NCI-H510A treated with DMSO at 0.1 percent for 48 hours (cell line): ENCODE results near the gene TENT5C.

Source experiments
- DNase-seq: peaks from one replicate; lab custom pipeline; 2025; lab: John Stamatoyannopoulos, UW

Gene TENT5C

DNA sequence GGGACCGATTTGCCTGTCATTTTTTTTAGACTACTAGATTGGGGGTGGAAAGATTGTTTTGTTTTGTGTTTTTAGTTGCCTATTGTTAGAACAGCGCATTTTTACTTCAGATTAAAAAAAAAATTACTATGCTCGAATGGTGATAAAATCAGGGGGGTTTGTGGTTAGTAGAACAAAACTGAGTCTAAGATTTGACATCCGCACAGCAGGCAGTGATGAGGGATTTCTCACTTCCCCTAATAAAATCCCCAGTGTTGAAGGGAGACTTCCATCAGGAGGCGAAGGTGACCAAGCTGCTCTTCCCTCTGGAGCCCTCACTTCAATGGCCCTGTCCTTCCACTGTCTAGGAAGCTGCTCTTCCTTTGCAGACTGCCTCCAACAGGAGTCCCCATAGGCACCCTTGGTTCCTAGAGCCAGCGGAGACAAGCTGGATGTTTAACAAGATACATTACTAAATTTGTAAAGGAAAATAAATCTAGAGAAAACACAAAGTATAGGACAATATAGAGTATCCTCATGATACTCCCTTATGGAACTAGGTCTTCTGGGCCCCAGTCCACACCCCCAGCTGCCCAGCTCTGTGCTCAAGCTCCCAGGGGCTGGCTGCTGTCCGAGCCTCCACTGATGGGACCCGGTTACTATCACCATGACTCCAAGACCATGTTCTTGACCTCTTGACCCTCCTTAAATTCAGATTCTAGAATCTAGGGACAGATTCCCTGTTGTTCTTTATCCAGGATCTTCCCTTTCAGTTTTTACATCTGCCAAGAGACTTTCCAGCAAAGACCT, 31.0 kb downstream of the TENT5C start:
- DNase-seq: no peak

DNA sequence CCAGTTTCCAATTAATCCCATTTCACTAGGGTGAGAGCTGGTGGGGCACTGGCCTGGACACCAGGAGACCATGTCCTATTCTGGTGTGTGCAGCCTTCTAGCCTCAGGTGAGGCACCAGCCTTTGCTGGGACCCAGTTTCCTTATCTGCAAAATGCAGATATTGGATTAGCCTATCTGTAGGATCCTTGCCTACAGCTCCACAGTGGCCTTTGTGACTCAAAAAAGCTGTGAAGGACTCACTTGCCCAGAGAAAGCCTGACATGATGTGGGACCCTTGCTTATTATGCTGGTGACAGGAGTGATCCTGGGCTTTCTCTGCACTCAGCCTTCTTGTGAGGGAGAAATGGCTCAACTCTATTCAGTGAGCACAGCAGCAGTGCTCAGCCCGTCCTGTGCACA, 32.3 kb downstream of the TENT5C start:
- DNase-seq: no peak

DNA sequence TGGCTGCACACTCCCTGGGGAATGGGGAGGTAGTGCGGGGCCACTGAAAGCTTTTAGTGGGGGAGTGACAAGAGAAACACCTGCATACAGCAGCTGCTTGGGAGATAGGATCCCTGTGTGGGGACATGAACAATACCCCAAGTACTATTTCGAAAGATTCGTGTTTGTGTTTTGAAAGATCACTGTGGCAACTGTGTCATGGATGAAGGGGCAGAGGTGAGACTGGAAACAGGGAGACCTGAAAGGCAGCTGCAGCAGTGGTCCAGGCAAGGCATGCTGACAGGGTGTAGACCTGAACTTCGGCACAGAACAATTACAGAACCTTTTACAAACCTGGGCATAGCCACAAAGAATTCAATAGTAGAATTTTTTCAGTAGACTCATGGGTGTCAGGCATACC, 32.9 kb downstream of the TENT5C start:
- DNase-seq: peak; percentile 8

DNA sequence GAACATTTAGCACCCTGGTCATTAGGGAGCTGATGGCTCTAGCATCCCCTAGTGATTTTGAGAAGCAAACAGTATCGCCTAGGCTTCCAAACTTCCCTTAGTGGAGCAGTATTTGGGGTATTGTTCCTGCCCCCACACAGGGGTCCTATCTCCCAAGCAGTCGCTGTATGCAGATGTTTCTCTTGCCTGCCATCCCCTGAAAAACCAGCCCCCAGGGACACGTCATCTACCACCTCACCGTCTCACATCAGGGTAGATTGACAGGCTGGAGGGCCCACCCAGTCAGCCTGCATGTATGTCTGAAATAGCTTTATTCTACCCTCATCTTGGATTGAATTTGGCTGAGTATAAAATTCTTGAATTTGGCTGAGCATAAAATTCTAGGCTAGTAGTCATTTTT, 33.9 kb downstream of the TENT5C start:
- no peak for DNase-seq

DNA sequence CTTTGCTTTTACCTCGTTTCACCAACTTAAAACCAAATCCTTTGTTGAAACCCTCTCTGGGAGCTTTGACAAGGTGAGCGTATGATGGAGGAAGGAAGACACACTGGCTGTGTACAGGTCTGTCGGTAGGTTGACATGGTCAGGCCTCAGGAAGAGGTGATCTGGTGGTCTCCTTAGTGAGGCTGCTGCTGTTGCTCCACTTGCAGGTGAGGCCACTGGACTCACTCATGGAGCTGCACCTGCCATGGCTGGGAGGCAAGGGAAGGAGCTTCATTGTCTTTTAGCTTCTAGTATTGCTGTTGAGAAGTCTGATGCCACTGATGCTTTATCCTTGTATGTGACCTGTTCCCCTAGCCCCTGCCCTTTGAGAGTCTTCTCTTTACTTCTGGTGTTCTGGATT, 35.7 kb downstream of the TENT5C start:
- no peak for DNase-seq

DNA sequence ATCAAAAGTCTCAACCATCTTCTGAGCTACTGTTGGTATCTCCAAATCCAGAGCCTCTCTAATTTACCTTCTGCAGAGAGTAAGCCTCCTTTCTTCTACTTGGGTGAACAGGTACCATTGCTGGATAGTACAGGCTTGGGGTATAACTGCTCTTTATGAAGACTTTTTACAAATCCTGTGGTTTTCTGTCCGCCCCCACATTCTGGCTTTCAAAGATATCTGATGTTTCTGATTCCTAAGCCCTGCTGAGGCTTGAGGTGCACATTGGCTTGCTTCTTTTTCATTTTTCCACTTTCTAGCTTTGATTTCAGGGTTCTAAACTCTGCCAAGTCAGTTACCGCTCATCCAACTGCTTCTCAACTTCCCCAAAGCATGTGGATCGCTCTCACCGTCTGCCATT, 37.1 kb downstream of the TENT5C start:
- no peak for DNase-seq

DNA sequence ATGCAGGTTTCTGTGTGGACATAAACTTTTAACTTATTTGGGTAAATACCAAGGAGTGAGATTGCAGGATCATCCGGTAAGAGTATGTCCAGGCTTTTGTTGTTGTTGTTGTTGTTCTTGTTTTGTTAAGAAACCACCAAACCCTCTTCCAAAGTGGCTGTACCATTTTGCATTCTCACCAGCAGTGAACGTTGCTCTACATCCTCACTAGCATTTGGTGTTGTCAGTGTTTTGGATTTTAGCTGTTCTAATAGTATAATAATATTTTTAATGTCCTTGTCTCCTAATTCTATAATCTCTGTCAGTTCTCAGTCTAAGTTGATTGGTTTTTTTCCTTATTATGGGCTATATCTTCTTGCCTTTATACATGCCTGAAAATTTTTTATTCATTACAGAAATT, 37.8 kb downstream of the TENT5C start:
- no peak for DNase-seq

DNA sequence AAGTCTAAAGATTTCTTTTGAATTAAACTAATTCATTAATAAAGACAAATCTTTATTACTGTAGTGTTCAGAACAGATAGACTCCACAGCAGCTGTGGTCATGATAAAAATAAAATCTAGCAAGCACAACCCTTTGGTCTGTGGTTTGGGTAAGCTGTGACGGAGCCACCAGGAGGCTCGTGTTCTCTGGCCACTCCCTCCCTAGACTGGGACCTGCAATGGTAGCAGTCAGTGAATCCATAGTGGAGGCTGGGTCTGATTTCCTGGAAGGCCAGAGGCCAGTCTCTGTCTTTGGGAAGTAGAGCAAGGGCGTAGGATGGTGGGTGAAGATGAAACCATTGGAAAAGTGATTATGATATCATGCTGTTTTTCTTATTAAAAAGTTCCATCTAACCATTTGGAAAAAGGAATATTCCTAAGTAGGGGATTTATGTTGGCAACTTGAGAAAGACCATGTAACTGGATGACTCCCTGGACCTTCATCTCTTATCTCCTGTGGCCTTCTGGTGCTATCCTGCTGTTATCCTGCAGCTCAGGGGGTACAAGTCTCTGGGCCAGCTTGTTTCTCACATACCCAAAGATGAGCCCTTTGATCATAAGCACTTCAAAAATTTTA, 39.0 kb downstream of the TENT5C start:
- no peak for DNase-seq

DNA sequence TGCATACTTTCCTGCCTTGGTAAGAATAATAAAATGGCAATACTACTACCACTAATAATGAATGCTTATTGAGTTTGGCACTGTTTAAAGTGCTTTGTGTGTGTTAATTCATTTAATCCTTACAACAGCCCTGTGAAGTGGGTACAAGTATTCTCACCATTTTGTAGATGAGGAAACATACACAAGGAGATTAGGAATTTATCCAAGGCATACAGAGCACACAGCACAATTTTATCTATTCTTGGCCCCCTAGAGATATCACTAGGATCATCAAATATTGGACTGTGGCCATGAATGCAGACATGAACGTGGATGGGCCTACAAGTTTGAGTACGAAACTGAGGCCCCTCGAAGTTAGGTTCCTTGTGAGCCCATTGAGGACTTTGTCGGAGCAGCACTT, 39.5 kb downstream of the TENT5C start:
- no peak for DNase-seq

DNA sequence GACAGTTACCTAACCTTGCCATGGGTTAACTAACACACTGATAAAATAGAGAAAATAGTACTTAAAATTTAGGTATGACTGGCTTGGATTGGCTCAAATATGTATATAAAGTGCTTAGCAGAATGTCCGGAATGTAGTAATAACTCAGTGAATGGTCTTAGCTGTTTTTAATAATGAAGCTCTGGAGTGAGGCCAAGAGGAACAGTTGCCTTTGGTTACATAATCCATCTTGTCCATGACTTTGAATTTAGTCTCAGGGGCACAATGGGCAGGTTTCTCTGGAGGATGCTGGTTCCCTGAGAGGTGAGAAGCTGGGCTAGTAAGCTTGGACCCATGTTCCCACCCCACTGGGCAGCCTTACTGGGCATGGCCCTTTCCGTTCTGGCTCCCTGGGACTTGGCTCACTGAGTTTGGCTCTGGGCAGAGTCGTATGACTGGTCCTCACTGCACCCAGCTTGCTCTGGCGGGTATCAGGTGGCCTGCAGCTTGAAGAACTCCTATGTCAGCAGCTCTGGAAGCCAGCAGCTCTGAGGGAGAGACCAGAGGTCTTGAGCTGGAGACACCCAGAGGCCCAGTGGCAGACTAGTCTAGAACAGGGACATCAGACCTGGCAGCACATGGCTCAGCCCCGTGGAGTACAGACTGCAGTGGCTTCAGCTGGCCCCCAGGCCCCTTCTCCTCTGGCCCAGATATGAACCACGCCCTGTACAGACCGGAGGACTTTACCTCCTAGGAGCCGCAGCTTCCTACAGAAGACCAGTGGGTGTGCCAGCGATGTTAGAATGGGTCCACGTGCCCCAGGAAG, 40.4 kb downstream of the TENT5C start:
- no peak for DNase-seq

DNA sequence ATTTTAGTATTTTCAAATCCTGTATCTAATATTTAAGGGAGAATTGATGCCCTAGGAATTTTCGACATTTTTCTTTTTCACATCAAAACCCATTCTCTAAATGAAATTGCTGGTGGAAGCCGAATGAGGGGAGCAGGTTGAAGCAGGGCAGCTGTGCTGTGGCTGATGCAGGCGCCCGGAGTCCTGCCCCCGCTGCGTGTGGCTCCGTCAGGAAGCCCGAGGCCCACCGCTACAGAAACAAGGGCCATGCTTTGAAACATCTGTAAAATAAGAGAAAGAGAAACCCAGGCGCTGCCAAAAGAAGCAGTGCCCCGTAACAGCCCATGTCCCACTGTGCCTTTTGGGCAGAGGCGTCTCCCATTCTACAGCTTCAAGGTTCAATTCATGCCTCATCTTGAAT, 41.1 kb downstream of the TENT5C start:
- no peak for DNase-seq

DNA sequence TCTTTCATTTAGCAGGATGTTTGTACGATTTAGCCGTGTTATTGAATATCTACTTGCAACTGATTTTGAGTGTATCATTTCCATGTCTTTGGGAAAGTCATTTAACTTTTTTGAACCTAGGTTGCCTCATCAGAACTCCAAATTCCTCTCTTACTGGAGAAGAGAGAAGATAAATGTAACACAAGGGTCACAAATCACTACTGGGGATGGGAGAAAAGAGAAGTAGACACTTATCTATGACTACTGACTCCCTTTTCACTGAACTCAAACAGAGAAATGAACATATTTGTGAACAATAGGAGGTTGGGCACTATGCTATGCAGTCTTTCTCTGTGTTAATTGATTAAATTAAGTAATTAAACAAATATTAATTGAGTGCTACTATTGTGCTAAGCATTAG, 42.2 kb downstream of the TENT5C start:
- DNase-seq: no peak

DNA sequence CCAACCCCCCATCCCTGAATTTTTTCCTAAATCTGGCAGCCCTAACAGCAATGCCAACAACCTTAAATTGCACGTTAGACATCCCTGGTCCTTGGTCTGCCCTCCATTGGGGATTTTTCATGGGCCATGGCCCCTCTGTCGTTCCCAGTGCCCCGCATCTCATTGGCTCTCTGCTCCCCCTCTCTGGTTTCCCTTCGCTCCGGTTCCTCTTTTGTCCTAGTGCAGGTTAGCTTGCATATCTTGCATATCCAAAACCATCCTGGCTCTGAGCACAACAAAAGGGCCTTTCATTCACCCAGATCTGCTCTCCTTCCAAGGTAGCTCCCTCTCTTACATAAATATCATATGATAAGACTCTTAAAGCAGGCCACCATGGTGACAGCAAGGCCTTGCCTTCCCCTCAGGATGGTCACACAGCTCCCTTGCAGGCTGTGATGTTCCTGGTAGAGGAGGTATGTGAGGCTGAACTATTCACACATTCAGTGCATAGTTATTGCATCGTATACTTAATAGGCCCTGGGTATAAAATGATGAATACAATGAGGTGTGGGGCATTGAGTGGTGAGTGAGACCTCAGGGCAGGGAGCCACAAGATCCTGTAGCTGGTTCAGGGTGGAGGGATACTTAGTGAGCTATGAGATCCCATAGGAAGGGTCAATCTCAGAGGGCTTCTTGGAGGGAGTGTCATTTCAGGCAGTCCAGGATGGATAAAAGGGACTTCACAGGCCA, 45.2 kb downstream of the TENT5C start:
- no peak for DNase-seq

DNA sequence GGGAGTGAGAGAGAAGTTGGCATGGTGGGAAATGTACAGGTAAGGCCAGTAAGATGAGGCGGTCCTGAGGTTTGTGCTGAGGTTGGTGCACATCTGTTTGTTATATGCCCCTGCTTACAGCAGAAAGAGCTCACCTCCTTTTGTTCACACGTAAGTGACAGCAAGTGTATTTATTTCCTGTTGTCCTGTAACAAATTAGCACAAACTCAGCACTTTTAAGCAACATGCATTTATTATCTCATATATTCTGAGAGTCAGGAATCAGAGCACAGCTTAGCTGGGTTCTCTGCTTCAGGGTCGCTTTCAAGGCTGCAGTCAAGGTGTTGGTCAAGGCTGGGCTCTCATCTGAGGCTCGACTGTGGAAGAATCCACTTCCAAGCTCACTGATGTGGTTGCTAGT, 45.8 kb downstream of the TENT5C start:
- DNase-seq: no peak

DNA sequence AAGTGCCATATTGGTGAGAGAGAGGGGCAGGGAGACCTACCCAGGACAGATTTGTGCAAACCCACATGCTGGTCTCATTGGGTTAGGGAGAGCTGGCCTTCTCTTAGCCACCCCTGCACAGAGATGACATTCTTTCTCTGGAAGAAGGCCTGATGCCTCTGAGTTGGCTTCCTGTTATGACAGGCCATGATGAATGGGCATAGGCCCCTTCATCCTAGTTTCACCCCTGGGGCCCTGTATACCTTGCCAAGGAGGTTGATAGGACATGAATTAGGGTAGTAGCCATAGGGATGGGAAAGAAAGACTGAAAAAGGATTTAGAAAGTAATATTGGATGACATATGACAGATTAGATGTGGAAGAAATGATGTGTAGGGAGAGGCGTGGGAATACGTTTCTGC, 46.6 kb downstream of the TENT5C start:
- DNase-seq: no peak

DNA sequence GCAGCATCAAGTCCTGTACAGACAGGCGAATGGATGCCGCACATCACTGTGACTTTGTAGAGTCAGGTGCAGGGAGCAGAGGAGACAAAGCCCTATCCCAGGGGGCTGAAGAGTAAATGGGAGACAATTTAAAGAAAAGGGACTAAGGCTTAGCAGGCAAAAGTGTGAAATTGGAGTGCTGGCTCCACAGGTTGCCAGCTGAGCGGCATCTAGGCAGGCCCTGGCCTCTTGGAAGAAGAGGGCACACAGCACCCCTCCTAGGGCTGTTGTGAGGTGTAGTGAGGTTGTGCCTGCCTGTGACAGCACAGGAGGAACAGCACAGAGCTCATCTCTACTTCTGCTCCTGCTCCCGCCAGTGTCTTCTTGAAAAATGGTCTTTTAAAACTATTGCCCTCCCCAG, 47.3 kb downstream of the TENT5C start:
- no peak for DNase-seq

DNA sequence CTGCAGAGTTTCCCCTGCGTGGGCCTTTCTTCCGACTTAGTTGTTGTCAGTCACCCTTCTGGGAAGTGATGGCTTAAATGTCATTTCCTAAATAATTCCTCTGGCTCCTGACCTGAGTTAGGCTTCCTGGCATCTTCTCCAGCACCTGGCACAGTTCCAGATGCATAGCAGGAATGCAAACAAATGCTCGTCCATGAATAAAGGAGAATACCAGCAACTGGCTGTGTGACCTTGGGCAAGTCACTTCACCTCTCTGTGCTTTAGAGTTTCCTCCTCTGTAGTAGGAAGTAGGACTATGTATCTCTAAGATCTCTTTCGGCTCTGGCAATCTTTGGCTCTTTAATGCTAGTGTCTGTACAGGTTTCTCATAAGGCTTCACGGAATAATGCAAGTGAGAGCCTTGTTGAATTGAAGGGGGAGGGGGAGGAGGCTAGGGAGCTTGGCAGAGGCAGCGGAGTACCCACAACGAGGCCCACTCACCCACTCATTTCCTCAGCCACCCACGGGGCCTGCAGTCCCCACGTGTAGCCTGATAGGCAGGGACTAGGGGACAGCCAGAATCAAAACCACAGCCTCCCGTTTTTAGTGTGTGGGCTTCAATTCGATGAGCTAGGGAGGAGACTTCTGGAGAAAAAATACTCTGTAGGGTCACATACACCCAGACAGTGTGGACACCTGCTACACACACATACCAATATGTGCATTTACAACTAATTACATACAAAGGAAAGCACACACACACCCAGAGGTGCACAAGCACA, 48.1 kb downstream of the TENT5C start:
- DNase-seq: no peak

DNA sequence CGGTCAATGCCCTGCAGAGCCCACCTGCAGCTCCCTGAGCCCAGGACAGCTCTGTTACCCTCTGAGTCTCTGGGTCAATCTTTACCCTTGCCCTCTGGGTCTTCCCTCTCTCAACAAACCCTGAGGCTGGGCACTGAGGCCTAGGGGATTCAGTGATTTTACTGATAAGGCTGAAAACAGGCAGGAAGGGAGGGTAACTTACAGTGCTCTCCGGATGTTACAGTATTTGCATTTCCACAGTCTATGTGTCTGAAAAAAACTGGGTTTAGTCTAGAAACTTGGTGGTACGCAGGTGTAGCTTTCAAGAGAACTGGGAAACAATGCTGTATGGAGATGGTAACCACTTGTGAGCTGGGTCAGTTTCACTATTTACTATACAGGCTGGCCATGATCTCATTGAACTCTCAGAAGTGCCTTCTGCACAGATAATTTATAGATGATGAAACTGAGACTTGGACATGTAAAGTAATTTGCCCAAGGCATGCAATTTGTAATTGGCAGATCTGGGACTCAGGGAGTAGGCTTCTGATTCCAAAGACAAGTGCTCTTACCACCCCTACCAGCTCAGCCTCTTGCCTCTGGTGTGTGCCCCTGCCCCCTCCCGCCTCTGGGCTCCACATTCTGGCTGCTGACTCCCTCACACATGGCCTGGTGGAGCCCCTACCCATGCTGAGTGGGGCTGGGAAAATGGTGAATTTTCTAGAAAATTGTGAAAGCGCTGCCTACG, 48.8 kb downstream of the TENT5C start:
- peak; percentile 25 for DNase-seq

DNA sequence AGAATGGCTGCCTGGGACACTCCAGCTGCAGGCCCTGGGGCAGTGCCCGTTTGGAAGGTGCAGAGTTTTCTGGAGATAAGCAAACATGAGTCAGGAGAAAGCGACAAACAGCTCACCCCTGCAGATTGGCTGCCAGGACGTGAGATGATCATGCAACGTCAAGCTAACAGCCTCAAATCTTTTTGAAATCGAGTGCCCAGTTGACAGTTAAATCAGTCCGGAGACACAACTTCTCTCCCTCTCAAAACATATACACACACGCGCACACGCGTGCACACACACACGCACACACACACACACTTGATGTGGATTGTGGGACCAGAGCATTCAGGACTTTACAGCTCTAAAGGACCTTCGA, 49.4 kb downstream of the TENT5C start:
- no peak for DNase-seq

DNA sequence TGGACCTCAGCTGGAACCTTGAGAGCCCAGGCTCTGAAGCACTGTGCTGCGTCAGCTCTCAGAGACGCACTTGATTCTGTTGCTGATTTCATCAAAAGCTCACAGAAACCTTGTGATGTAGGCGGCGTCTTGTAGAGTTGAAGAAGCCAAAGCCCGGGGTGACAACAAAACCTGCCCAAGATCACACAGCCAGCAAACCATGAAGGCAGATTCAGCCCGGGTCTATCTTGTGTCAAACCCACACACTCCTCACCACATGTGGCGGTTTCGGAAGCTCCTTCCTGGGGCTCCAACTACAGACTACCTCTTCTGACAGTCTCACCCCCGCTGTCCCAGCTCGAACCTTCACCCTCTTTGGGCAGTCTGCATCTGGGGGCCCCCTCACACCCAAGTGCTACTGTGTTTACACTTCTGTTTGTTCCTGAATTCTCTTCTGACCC, 50.4 kb downstream of the TENT5C start:
- DNase-seq: no peak

DNA sequence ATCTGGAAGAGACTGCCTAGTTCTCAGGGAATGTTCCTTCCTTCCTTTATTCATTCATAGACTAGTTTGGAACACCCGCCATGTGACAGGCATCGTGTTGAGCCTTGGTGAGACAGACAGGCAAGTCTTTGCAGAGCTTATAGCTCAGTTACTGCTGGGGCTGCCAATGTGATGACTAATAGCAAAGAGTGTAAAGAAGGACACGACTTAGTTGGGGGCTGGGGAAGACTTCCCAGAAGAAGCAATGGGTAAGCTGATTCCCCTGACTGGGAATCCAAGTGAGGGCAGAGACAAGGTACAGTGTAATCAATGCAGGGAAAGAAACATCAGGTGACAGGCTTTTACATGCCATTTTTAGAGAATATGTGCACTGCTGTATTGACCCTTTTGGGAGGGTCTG, 51.2 kb downstream of the TENT5C start:
- no peak for DNase-seq
